ENCODE measurements around the gene CTH.
"Not testable (repeated sequence)": the region's sequence is repeated elsewhere in the genome, so short reads cannot be mapped to it uniquely, and the experiment has no call there.

Gene CTH

DNA sequence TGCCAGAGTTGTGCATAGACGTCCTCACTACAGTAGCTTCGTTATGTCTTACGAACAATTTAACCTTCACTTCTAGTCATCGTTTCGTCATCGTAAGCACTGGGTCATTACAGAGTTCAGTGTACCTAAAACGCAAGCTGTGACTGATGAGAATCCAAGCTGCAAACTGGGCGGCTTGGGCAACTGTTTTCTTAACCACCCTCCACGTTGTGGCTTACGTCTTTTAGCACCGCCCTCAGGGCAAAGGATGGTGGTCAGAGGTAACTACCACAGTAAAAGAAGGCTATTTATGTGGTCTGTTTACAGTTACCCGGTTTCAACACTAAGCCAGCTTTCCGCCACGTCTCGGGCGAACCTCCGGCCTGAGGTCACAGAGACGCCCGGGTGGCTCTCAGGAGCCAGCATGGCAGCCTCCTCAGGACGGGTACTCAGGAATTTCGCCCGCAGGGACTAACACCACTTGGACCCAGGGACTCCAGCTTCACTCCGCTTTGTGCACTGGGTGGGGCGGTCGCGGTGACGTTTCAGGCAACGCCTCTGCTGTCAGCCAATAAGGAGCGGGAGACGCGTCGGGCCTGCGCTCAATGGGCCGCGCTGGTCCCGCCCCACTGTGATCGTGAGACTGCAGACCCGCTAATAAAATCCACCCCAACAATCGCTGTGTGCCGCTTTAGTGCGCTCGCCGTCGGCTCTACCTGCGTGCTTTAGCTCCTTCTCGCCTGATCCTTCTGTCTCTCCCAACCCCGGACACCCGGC lies at the start of gene CTH:
CTH (plus strand) TSS at position 665 of the 756 bp plus-strand sequence. CDS start 148 bp downstream, outside the sequence.
- peak; percentile 94 to 96 for DNase-seq

DNA sequence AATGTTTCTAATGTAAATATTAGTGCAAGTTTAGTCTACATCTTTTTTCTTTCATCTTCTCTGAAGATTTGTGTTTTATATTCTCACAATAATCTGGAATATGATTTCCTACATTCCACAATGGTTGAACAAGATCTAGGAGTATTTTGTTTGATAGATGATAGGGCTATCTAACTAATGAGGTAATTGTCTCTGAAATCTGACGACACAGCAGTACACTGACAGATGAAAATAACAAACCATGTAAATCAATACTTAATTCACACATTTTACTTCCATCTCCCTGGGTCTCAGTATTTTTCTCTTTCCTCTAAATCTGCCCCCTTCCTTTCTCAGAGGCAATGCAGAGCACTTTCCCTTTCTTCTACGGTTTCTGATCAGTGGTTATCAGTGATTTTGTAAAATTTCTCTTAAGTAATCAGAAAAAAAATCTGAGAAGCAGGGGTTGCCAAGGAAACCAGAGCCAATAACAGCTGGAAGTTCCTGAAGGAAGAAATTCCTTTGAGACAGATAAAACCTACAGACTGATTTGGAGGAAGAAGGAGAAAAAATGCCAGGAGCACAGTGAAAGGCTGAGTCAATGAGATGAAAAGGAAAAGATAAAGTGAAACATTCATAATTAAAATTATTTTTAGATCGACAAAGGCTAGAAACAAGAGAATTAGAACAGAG lies 49.2 kb upstream of the CTH start:
- DNase-seq = no peak

DNA sequence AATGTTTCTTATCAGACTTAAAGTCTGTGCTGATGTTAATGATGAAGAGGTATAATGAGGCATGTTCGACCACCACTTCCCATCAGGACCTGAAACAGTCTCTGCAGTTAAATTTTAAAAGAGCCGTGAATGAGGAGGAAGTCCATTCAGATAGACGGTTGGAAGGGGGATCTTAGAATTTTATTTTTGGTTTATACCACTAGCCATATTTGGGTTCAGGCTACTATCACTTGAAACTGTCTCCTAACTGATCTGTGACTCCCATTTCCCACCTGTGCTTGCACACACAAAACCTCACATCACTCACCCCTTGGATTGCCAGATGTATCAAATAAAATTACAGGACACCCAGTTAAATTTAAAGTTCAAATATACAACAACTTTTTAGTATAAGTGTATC lies 46.6 kb upstream of the CTH start:
- DNase-seq = no peak

DNA sequence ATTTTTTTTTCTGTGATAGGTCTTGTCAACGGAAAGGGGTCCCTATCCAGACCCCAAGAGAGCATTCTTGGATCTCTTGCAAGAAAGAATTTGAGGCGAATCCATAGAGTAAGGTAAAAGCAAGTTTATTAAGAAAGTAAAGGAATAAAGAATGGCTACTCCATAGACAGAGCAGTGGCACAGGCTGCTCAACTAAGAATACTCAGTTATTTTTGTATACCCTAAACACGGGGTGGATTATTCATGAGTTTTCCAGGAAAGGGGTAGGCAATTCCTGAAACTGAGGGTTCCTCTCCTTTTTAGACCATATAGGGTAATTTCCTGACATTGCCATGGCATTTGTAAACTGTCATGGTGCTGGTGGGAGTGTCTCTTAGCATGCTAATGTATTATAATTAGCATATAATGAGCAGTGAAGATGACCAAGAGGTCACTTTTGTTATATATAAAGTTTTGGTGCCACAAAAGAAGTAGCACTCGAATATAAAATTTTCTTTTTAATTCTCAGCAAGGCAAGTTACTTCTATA lies 44.6 kb upstream of the CTH start:
- not testable (repeated sequence) for DNase-seq

DNA sequence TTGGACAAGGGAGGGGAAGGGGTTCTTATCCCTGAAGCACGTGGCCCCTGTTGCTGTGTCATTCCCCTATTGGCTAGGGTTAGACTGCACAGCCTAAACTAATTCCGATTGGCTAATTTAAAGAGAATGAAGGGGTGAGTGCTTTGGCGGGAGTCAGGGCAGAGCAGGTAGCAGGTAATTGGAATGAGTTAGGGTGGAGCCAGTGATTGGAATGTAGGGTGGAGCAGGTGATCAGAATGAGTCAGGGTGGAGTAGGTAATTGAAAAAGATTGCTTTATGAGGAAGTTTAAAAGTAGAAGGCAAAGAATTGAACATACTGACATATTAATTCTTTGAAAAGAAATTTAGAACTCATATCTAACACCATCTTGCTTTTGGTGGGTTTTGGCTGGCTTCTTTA lies 44.1 kb upstream of the CTH start:
- DNase-seq = not testable (repeated sequence)

DNA sequence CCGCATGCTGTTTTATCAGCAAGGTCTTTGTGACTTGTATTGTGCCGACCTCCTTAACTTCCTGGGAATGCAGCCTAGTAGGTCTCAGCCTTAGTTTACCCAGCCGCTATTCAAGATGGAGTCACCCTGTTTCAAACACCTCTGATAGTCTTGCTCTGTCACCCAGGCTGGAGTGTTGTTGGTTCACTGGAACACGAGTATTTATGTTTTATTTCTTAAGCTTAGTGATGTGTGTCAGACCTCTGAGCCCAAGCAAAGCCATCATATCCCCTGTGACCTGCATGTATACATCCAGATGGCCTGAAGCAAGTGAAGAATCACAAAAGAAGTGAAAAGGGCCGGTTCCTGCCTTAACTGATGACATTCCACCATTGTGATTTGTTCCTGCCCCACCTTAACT lies 43.7 kb upstream of the CTH start:
- not testable (repeated sequence) for DNase-seq

DNA sequence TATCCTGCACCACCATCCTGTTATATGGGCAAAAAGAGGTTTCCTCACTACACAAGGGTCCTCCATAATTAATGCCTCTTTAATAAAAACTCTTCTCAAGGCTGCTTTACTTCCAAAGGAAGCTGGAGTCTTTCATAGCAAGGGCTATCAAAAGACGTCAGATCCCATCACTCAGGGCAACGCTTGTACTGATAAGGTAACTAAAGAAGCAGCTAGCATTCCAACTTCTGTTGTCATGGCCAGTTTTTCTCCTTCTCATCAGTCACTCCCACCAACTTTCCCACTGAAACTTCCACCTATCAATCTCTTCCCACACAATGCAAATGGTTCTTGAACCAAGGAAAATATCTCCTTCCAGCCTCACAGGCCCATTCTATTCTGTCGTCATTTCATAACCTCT lies 39.5 kb upstream of the CTH start:
- DNase-seq = not testable (repeated sequence)

DNA sequence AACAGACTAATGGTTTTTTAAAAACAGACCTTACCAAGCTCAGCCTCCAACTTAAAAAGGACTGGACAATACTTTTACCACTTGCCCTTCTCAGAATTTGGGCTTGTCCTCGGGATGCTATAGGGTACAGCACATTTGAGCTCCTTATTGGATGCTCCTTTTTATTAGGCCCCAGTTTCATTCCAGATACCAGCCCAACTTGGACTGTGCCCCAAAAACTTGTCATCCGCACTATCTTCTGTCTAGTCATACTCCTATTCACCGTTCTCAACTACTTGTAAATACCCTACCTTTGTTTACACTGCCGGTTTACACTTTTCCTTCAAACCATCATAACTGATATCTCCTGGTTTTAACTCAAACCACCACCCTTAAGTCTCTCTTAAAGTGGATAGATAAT lies 38.6 kb upstream of the CTH start:
- DNase-seq = no peak

DNA sequence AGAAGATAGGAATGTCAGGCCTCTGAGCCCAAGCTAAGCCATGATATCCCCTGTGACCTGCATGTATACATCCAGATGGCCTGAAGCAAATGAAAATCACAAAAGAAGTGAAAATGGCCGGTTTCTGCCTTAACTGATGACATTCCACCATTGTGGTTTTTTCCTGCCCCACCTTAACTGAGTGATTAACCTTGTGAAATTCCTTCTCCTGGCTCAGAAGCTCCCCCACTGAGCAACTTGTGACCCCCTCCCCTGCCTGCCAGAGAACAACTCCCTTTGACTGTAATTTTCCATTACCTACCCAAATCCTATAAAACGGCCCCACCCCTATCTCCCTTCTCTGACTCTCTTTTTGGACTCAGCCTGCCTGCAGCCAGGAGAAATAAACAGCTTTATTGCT lies 37.5 kb upstream of the CTH start:
- not testable (repeated sequence) for DNase-seq

DNA sequence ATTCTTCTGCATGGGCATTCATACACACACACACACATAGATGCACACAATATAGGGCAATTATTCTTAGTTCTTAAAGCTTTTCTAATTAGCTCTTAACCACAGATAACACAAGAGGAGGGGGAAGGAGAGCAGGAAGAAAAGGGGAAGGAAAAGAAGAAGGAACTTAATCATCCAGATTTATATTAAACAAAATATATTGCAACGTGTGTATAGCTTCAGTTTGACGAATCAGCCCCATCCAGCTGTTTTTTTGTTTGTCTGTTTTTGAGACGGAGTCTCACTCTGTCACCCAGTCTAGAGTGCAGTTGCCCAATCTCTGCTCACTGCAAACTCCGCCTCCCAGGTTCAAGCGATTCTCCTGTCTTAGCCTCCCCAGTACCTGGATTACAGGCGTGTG lies 34.9 kb upstream of the CTH start:
- DNase-seq = peak; percentile 30 to 43

DNA sequence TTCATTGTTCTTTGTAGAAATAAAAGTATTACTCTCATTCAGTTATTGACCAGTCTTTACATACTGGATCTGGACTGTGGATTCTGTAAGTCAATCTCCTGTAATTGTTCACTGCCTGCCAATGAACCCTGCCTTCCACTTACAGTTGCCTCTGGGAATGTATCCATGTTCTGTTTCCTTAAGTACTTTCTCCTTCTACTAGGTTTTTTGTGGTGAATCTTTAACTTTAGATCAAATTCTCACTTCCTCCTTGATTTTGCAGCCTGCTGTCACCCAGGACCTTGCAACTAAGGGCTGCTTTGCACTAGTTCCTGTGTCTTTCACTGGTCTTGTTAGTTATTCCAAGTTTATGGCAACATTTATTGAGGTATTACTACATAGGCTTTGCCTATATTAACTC lies 28.4 kb upstream of the CTH start:
- peak; percentile 72 to 81 for DNase-seq

DNA sequence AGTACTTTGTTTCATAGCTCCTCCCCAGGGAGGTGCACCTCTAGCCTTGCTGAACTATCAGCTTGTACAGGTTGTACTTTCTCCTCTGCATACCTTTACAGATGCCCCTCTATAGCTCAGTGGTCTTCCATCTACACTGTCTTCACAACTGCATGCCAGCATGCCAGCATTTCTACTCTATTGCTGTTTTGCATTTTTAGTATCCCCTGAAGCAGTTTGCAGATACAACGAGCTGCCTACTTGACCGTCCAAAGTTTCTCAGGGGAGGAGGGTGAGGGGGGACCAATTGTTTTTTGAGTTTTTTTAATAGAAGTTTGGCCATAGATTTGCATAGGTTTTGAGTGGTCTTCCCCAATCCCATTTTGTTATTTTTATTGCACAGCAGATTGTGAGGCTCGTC lies 27.6 kb upstream of the CTH start:
- no peak for DNase-seq

DNA sequence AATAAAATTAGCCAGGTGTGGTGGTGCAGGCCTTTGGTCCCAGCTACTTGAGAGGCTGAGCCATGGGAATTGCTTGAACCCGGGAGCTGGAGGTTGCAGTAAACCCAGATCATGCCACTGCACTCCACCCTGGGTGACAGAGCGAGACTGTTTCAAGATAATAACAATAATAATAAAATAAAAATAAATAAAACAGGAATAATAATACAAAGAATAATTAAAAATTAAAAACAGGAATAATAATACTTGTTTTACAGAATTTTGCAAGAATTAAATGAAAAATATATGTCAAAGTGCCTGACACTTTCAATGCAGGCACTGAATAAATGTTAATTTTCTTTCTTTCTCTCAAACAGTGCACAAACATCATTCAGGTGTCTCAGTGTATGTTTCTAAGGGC lies 26.5 kb upstream of the CTH start:
- DNase-seq = no peak

DNA sequence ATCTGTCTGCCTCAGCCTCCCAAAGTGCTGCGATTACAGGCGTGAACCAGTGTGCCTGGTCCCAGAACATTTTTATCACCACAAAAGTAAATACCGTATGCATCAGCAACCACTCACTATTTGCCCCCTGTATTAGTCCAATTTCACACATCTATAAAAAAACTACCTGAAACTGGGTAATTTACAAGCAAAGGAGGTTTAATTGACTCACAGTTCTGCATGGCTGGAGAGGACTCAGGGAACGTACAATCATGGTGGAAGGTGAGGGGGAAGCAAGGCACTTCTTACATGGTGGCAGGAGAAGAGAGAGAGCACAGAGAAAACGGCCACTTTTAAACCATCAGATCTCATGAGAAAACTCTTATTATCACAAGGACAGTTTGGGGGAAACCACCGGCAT lies 25.6 kb upstream of the CTH start:
- no peak for DNase-seq

DNA sequence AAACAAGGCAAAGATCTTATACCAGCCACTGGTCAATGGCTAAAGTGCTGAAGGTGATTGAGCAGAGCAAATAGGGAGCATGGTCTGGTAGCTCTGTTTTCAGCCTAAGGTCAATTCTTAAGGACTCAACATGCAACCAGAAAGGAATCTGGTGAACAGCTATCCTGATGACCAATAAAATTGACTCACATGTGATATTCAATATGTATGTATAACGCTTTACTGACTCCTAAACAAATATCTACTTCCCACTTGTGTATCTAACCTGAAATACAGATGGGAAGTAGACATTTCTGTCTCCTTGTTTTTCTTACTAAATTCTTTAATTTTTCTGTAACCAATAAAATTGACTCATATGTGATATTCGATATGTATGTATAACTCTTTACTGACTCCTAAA lies 24.9 kb upstream of the CTH start:
- DNase-seq = no peak

DNA sequence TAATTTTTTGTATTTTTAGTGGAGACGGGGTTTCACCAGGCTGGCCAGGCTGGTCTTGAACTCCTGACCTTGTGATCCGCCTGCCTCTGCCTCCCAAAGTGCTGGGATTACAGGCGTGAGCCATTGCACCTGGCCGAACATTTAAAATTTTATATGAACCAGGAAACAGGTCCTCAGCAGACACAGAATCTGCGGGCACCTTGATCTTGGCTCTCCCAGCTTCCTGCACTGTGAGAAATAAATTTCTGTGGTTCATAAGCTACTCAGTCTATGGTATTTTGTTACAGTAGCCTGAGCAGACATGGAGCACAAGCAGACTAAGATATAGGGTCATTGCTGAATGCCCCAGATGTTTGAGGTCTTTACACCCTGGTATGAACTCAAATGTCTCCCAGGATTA lies 23.6 kb upstream of the CTH start:
- no peak for DNase-seq

DNA sequence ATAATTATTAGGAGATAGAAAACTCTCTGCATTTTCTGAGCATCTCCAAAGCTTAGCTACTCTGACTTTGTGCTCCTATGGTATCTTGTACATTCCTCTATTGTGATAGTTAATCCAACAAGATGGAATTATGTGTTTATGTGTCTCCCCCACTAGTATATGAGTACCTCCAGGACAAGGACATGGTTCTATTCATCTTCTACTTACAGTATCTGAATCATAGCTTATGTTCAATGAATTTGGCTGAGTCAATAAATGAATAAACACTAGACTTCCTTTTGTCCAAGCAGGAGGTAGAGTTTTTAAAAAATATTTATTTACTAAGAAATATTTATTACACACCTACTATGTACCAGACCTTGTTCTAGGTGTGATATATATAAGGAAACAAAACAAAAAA lies 18.4 kb upstream of the CTH start:
- DNase-seq = no peak

DNA sequence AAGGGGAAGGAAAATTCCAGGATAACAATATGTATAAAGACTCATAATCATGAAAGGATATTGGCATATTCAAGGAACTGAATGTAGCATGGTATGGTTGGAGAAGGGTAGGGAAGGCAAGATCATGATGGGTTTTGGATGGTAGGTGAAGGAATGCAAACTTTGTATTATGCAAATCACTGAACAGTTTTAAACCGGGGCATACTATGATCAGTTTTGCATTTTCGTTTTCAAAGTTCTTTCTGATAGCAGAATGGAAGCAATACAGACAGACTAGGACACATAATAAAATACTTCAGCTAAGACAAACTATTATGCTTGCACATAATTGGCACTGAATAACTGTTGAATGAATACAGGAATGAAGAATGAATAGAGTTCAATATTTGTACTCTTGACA lies 14.5 kb upstream of the CTH start:
- no peak for DNase-seq

DNA sequence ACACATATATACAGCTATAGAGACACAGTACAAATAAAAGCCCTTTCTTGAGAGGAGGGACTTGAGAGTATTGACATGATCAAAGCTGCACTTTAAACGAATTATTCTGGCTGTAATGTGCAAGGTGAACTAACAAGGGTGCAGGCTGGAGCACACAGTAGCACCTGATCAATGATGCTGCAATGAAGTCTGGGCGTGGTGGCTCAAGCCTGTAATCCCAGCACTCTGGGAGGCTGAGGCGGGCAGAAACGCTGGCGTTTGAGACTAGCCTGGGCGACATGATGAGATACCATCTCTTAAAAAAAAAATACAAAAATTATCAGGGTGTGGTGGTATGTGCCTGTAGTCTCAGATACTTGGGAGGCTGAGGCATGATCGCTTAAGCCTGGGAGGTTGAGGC lies 14.1 kb upstream of the CTH start:
- no peak for DNase-seq

DNA sequence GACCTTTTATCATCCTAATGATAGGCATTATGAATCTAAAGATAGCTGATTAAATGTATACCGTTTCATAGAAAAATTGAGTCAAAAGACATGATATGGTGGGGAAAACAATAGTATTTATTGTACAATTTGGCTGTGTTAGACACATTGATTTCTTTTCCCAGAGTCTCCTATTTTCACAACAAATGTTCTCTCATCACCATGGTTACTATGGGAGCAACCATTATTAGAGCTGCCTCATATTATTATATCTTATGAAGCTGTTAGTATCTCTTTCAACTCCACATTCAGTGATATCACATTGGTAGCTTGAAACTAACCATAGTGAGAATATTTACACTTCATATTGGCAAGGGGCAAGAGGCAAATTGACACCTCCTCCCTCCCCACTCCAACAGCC lies 10.7 kb upstream of the CTH start:
- DNase-seq = no peak

DNA sequence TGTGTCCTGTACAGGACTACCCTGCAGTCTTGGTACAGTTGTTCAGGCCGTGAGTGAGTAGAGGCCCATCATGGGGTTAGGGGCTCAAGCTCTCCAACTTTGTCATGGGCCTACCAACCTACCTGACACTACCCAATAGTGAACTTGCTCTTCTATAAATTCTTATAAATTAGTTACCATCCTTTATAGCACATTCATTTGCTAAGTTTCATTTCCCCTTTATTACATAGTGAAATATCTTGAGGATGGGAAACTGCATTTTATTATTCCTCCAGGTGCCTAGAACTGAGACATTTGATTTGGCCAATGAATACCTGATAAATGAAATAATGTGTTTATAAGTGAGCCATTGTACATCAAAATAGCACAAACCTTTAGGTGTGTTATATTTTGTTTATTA lies 9.1 kb upstream of the CTH start:
- no peak for DNase-seq

DNA sequence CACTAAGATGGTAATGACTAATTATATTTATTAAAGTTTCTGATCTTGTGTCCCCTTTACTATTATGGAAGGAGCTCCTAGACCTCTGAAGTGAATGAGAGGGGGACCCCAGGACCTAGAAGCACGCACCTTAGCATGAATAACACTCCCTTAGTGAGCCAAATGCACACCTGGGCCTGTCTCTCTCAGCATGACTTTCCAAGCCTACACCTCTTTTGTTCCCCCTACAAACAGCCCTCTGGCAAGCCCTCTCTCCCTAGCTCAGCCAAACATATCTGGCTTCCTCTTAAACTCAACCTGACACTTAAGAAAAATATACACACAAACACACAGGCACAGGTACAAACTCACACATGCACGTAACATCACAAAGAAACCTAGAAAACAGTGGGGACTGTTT lies 7.3 kb upstream of the CTH start:
- DNase-seq = no peak

DNA sequence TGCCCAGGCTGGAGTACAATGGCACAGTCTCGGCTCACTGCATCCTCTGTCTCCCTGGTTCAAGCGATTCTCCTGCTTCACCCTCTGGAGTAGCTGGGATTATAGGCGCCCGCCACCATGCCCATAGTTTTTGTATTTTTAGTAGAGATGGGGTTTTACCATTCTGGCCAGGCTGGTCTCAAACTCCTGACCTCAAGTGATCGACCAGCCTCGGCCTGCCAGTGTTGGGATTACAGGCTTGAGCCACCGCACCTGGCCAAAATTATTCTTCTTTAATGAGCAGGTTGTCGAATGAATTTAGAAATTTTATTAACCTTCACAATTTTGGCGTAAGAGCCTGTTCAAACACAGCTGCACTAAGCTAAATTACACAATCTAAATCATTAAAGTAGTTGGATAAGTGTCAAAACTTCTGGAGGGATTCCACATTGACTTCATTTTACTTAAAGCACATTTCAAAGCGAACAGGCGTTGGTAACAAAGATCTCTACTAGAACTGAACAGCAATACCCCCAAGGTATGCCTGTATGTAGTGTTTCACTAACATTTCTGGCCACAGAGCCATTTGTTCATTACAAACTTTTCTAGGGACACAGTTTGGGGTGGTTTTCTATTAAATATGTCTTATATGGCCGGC lies 5.2 kb upstream of the CTH start:
- DNase-seq = no peak

DNA sequence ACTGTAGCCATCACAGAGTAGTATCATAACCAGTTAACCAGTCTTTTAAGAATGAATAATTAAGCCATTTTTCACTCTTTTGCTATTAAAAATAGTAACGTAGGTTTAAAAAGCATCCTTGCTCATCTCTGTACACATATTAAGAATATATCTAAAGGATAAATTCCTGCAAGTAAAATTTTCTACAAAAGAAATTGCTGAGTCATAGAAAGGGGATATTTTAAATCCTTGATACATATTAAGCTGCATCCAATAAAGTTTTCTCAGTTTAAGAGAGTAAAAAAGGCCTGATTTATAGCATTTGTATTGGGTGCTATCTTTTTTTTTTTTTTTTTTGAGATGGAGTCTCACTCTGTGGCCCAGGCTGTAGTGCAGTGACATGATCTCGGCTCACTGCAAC lies 1.9 kb upstream of the CTH start:
- DNase-seq = no peak
